Thymus (tissue), 11 donors: ENCODE results near the gene TM9SF4. TPM values are rescaled to one million over a fixed set of nuclear protein-coding genes. Genes with fewer than 3 reads are reported as not detected.
A peak's percentile ranks its signal among the peaks of the same experiment; 100 is the strongest.

Experiments
- DNase-seq, 9 donors: peaks; one replicate each; pipeline ENCODE4 v3.0.0-alpha.2; 2013; ENCODE audit warnings: low spot score in 9 of 9, low read depth in 6 of 9, missing footprints in 1 of 9
- H3K27ac ChIP-seq, 2 donors: one replicate each; pipeline ENCODE4 v1.5.1; 2013; ENCODE audit warnings: control low read depth in 1 of 2, low read depth in 1 of 2, low read length in 1 of 2, mild to moderate bottlenecking in 1 of 2, moderate library complexity in 1 of 2
- H3K27me3 ChIP-seq, 2 donors: one replicate each; pipeline ENCODE4 v1.5.1; 2013; ENCODE audit warnings: low read length in 1 of 2; ENCODE audit not compliant: control insufficient read depth in 2 of 2, insufficient read depth in 1 of 2
- H3K36me3 ChIP-seq, 2 donors: one replicate each; pipeline ENCODE4 v1.5.1; 2013; ENCODE audit warnings: low read length in 1 of 2, mild to moderate bottlenecking in 1 of 2, moderate library complexity in 1 of 2; ENCODE audit not compliant: control insufficient read depth in 2 of 2, insufficient read depth in 2 of 2
- H3K4me1 ChIP-seq, 2 donors: one replicate each; pipeline ENCODE4 v1.5.1; 2013; ENCODE audit warnings: low read length in 2 of 2; ENCODE audit not compliant: control insufficient read depth in 2 of 2, insufficient read depth in 2 of 2
- H3K4me3 ChIP-seq, 2 donors: one replicate each; pipeline ENCODE4 v1.5.1; 2013; ENCODE audit warnings: low read length in 2 of 2, control low read depth in 1 of 2, mild to moderate bottlenecking in 1 of 2
- H3K9me3 ChIP-seq, 2 donors: one replicate each; pipeline ENCODE4 v1.5.1; 2013; ENCODE audit warnings: low read length in 1 of 2, mild to moderate bottlenecking in 1 of 2; ENCODE audit not compliant: control insufficient read depth in 2 of 2, insufficient read depth in 1 of 2
- WGBS: extraction: QIAGEN DNeasy Blood & Tissue Kit; methylation state at CpG from one replicate; pipeline ENCODE4 v1.1.7; 2013; 5-methylcytosine and 5-hydroxymethylcytosine counted together
- polyA plus RNA-seq: library from polyadenylated mRNA; stranded (reverse); fragments of 200-250 nt; gene quantifications from one replicate; pipeline ENCODE4 v1.2.3, GENCODE V29; 2013
- total RNA-seq: library from RNA; stranded (reverse); fragments of 120-200 nt; gene quantifications from one replicate; pipeline ENCODE4 v1.2.4, GENCODE V29; 2013
- donor health status: healthy.

The TM9SF4 gene
- total and polyA plus RNA-seq, 2 donors, result 13.6 to 18.7 TPM

DNA sequence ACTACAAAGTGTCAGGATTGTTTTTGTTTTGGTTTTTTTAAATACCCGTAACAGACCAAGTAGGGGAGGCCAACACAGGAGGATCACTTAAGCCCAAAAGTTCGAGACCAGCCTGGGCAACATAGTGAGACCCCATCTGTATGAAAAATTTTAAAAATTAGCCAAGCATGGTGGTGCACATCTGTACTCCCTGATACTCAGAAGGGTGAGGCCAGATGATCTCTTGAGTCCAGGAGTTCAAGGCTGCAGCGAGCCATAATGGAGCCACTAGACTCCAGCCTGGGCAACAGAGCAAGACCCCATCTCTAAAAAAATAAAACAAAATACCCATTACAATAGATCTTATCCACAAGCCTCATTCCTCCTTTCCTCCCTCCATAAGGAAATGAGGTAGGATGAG is 28.7 kb upstream of the TM9SF4 start:
- DNase-seq, result no peak
- no peak overlapping the region for H3K27ac ChIP-seq
- H3K27me3 ChIP-seq, result peaks cover 0 to 5% of the 10 kb centered on the region in 2 donors
- H3K9me3 ChIP-seq, result no peaks in the 10 kb centered on the region
- no peak overlapping the region for H3K4me3 ChIP-seq
- H3K36me3 ChIP-seq, result no peaks in the 10 kb centered on the region
- 63% methylated on average over 3 of the region's 3 CpGs for WGBS
- no peaks in the 10 kb centered on the region for H3K4me1 ChIP-seq

DNA sequence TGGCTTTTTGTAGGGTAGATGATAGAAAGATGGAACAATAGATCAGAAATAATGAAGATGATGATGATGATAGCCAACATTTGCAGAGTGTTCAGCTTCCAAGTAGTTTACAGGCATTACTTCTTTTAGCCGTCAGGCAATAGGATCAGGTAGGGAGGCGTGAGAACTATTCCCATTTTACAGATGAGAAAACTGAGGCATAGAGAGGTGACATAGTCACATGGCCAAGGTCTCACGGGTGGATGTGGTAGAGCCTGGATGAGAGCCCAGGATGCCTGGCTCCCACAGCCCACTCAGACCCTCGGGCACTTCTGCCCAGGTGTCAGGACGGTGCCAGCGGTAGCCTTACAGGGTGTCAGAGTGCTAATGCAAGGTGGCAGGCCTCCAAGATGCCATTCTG is 26.0 kb upstream of the TM9SF4 start:
- Histone ChIP-seq H3K4me3 (no peak overlapping the region), H3K27me3 (peaks cover 0 to 5% of the 10 kb centered on the region in 2 donors), H3K4me1 (peaks cover 0 to 2% of the 10 kb centered on the region in 2 donors), H3K9me3 (no peaks in the 10 kb centered on the region), H3K36me3 (no peaks in the 10 kb centered on the region), H3K27ac (no peak overlapping the region)
- WGBS, result 95% methylated on average over 6 of the region's 6 CpGs
- no peak for DNase-seq

DNA sequence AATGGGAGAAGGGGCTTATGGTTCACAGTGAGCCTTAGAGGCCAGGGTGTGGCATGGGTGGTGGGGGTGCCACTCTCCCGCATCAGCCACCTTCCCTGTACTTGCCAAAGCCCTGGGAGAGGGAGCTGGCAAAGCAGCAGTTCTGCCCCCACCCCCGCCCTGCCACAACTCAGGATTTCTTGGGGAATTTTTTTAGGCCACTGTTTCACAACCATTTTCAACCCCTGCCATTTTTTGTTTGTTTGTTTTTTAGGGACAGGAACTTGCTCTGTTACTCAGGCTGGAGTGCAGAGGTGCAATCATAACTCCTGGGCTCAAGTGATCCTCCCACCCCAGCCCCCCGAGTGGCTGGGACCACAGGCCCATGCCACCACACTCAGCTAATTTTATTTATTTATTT is 22.4 kb upstream of the TM9SF4 start:
- no peak overlapping the region for H3K4me3 ChIP-seq
- DNase-seq, result no peak
- H3K27ac ChIP-seq, result no peak overlapping the region
- 95% methylated on average over 3 of the region's 3 CpGs for WGBS
- no peaks in the 10 kb centered on the region for H3K36me3 ChIP-seq
- peaks cover 0 to 2% of the 10 kb centered on the region in 2 donors for H3K4me1 ChIP-seq
- no peaks in the 10 kb centered on the region for H3K9me3 ChIP-seq
- H3K27me3 ChIP-seq, result peaks cover 0 to 7% of the 10 kb centered on the region in 2 donors

DNA sequence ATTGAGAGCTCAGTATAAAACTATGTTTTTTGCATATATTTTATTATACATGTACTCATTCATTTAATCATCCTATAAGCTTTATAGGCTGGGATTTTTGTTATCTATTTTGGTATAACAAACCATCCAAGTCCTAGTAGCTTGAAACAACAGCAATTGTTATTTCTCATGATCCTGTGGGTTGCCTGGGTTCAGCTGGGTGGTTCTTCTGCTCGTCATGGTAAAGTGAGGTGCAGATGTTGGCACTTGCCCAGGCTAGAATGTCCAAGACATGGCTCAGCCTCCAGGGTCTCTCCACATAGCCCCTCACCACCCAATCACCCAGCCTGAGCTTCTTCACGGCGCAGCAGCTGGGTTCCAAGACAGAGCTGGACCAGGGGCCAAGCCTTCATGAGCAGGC is 20.8 kb upstream of the TM9SF4 start:
- H3K4me1 ChIP-seq, result peaks cover 0 to 2% of the 10 kb centered on the region in 2 donors
- H3K4me3 ChIP-seq, result no peak overlapping the region
- H3K27ac ChIP-seq, result no peak overlapping the region
- H3K27me3 ChIP-seq, result peaks cover 0 to 6% of the 10 kb centered on the region in 2 donors
- H3K9me3 ChIP-seq, result no peaks in the 10 kb centered on the region
- H3K36me3 ChIP-seq, result no peaks in the 10 kb centered on the region
- no peak for DNase-seq
- 94% methylated on average over 3 of the region's 3 CpGs for WGBS

DNA sequence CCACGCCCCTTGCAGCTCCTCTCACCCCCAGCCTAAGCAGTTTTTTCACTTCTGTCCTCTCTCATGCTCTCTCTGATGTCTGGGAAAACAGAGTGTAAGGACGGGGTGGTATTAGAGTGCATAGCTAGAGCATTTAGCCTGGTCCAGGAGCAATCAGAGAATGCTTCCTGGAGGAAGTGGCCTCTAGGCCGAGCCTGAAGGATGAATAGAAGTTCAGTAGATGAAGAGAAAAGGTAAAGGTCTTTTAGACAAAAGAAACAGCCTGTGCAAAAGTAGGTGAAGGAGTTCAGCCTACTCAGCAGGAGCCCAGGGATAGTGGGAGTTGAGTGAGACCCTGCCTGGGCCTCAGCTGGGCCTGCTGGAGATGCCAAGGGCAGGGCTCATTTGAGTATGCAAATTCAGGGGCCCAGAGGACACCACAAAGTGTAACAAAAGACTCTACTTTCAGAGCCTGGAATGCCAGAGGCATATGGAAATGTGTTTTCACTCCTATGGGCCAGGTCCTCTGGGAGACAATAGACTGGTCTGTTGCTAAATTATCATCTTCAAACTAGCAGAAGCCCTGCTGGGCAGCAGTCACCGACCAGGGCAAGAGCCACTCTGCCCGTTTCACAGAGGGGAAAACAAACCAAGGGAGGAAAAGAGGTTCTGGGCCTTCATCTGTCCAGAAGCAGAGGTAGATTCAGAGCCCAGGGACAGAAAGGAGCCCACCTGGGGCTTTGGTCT is 19.7 kb upstream of the TM9SF4 start:
- H3K27me3 ChIP-seq, result peaks cover 0 to 3% of the 10 kb centered on the region in 2 donors
- no peak for DNase-seq
- H3K27ac ChIP-seq, result no peak overlapping the region
- H3K36me3 ChIP-seq, result no peaks in the 10 kb centered on the region
- 89% methylated on average over 5 of the region's 5 CpGs for WGBS
- no peak overlapping the region for H3K4me3 ChIP-seq
- no peaks in the 10 kb centered on the region for H3K9me3 ChIP-seq
- H3K4me1 ChIP-seq, result peaks cover 0 to 2% of the 10 kb centered on the region in 2 donors

DNA sequence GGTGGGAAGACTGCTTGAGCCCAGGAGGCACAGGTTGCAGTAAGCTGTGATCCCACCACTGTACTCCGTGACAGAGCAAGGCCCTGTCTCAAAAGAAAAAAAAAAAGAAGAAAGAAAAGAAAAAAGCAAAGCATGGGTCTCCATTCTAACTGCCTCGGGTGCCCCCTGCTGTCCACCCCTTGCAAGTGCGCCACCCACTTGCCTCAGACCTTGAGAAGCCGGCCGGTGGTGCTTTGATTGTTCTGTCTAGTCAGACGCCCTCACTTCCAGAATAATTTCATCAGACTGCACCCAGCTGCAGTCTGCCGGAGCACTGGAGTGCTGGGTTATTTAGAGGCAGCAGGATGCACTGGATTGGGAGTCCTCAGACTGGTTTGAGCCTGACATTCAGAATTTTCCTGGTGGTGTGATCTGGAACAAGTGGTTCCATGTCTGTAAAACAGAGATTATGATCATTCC is 17.6 kb upstream of the TM9SF4 start:
- peaks cover 0 to 3% of the 10 kb centered on the region in 2 donors for H3K27me3 ChIP-seq
- H3K36me3 ChIP-seq, result no peaks in the 10 kb centered on the region
- H3K9me3 ChIP-seq, result no peaks in the 10 kb centered on the region
- 4% methylated on average over 7 of the region's 7 CpGs for WGBS
- no peak overlapping the region for H3K4me3 ChIP-seq
- DNase-seq, result peak; percentile 29 to 84 (median 60)
- H3K27ac ChIP-seq, result no peak overlapping the region
- no peaks in the 10 kb centered on the region for H3K4me1 ChIP-seq

DNA sequence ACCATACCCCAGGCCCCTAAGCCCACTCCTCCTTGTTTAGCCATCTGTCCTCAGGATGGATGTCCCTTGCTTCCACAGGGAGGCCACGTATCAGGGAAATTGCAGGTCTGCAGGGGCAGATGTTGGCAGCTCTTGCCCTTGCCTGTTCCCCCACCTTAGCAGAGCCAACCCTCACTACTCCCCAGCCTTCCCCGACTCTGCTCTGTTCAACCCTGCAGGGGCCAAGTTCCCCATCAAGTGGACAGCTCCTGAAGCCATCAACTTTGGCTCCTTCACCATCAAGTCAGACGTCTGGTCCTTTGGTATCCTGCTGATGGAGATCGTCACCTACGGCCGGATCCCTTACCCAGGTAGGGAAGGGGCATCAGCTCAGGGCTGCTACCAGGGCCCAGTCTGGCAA is 10.7 kb upstream of the TM9SF4 start:
- H3K36me3 ChIP-seq, result no peaks in the 10 kb centered on the region
- 96% methylated on average over 6 of the region's 6 CpGs for whole genome bisulfite sequencing
- no peaks in the 10 kb centered on the region for H3K4me1 ChIP-seq
- no peaks in the 10 kb centered on the region for H3K9me3 ChIP-seq
- H3K27me3 ChIP-seq, result peaks cover 0 to 3% of the 10 kb centered on the region in 2 donors
- H3K27ac ChIP-seq, result no peak overlapping the region
- no peak overlapping the region for H3K4me3 ChIP-seq
- no peak for DNase-seq

DNA sequence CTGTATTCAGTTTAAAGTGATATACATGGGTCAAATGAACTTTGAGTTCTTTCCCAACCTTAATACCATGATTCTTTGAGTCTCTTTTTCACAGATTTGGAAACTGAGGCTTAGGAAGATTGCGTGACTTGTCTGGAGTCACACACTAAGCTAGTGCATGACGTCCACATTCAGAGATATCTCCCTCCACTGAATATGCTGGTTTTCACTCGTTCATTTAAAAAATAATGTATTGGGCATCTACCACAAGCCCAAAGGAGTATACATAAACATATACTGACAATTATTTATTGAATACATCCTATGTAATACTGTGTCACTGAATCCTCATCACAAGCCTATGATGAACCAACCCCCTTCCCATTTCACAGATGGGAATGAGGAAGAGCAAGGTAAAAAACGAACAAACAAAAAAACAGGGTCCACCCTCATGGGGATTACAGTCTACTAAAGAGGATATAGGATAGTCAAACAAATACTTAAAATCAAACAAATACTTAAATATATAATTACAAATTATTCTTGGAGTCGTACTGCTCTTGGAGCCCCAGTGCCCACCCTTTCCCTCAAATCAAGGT is 611 bp upstream of the TM9SF4 start:
- H3K36me3 ChIP-seq, result no peaks in the 10 kb centered on the region
- peaks cover 8 to 13% of the 10 kb centered on the region in 2 donors for H3K4me1 ChIP-seq
- H3K4me3 ChIP-seq, result peak overlapping the region; percentile 80 to 94
- DNase-seq, result no peak
- H3K9me3 ChIP-seq, result peaks cover 0 to 4% of the 10 kb centered on the region in 2 donors
- H3K27me3 ChIP-seq, result no peaks in the 10 kb centered on the region
- 73% methylated on average over 5 of the region's 5 CpGs for WGBS
- no peak overlapping the region for H3K27ac ChIP-seq

DNA sequence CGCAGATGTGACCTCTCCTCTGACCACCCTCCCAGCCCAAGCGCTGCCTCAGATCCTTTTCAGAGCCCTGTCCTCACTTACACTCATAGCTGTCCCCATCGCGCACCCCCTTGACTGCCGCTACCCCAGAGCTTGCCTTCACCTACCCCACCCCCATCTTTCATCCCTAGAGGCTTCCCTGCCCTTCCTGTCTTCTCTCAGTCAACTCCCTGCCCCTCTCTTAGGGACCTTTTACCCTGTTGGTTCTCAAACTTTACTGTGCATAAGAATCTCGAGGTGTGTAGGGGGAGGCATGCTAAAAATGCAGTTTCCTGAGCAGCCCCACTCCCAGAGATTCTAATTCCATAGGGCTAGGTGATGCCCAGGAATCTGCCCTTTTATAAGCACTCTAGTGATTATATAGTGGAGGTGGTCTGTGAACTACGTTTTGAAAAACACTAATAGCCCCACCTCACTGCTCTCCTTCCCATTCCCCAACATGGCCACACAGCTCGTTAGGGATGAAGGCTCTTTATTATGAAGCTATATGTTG is 725 bp downstream of the TM9SF4 start:
- peaks cover 8 to 13% of the 10 kb centered on the region in 2 donors for H3K4me1 ChIP-seq
- H3K27me3 ChIP-seq, result no peaks in the 10 kb centered on the region
- H3K9me3 ChIP-seq, result peaks cover 0 to 4% of the 10 kb centered on the region in 2 donors
- H3K27ac ChIP-seq, result peak overlapping the region; percentile 93 to 99
- peak overlapping the region; percentile 80 to 94 for H3K4me3 ChIP-seq
- peak in 1 of 9 donors; percentile 8 for DNase-seq
- WGBS, result 11% methylated on average over 8 of the region's 8 CpGs
- H3K36me3 ChIP-seq, result peaks cover under 1 to 4% of the 10 kb centered on the region in 2 donors
